Placental epithelial cell (primary cell): Measurements from ENCODE around the gene TRMT61B. TPM values are rescaled to one million over a fixed set of nuclear protein-coding genes. Genes with fewer than 3 reads are reported as not detected.

Source experiments
- small RNA-seq: library from RNA; depleted of rRNA; stranded (forward); fragments of <200 nt; gene quantifications from one replicate; pipeline ENCODE3, GENCODE V24; 2012
- total RNA-seq: library from RNA; depleted of rRNA; stranded (reverse); fragments of >200 nt; gene quantifications from 2 replicates; pipeline ENCODE4 v1.2.3, GENCODE V29; 2012

Gene TRMT61B
- total RNA-seq, result 10.0 and 11.4 TPM in 2 replicates

GRCh38 chr2:28870146-28870891, at the start of gene TRMT61B:
TSS of gene TRMT61B (minus strand) at chr2:28870309. CDS start at chr2:28870277, 32 bp downstream.

GRCh38 chr2:28894470-28895188, 24.5 kb upstream of the TRMT61B start, which contains the start of gene WDR43:
TSS of gene WDR43 (plus strand) at chr2:28894667. CDS start at chr2:28894699, 32 bp downstream.

GRCh38 chr2:28810384-28811285, 59.5 kb downstream of the TRMT61B start, which contains the start of gene SPDYA:
TSS of gene SPDYA (plus strand) at chr2:28810834. CDS start at chr2:28816015, 5,181 bp downstream.

Small RNA genes lying within 50 kb of the gene (small RNA-seq; reads per million reads assigned to genes)
- gene SNORD92, result 4.6 reads per million, percentile 91 among the genes with 10 or more reads in this experiment

Other genes starting within 250 kb of the TRMT61B start
- 186 and 336 TPM in 2 replicates for gene PPP1CB, start 118.5 kb downstream of the TRMT61B start, total RNA-seq
- 0.76 and 2.0 TPM in 2 replicates for gene SPDYA, start 59.5 kb downstream of the TRMT61B start, total RNA-seq
- gene WDR43, start 24.4 kb upstream of the TRMT61B start, total RNA-seq, result 36.5 and 54.8 TPM in 2 replicates
- gene TOGARAM2, start 111.0 kb upstream of the TRMT61B start, total RNA-seq, result under 0.01 TPM in 1 of 2 replicates, not detected in the other
- gene PCARE, start 204.2 kb upstream of the TRMT61B start, total RNA-seq, result under 0.01 TPM in 1 of 2 replicates, not detected in the other
- 2.7 and 4.2 TPM in 2 replicates for gene CLIP4, start 245.1 kb upstream of the TRMT61B start, total RNA-seq